Upper lobe of left lung (tissue), 4 donors: ENCODE results near the gene SLC16A9.

Experiments used
- CTCF ChIP-seq, 6 experiments: fragments of 450-650 bp in 4 of 6; fragments of 200-600 bp in 2 of 6; sonication (generic) in 2 of 6; IDR thresholded peaks; one replicate each; pipeline ENCODE4 v1.5.1; 2016 to 2019; ENCODE audit warnings: antibody characterized with exemption in 6 of 6
- POLR2A ChIP-seq, 4 donors: fragments of 450-650 bp; IDR thresholded peaks; one replicate each; pipeline ENCODE4 v1.5.1; 2016 to 2017; ENCODE audit warnings: antibody characterized with exemption in 4 of 4, mild to moderate bottlenecking in 2 of 4

GRCh38 chr10:59651902-59652301 is 57.7 kb downstream of the SLC16A9 start:
- no peak for TF ChIP-seq CTCF (IDR thresholded peaks at IDR 0.05)
- TF ChIP-seq POLR2A (IDR thresholded peaks at IDR 0.05), result no peak
